Measurements from ENCODE around the gene ZNF385D. TPM values are rescaled to one million over a fixed set of nuclear protein-coding genes. Genes with fewer than 3 reads are reported as not detected.

Gene ZNF385D
- total RNA-seq, 1 experiment from 2014 or later: not detected

GRCh38 chr3:21777821-21778220 is 26.8 kb upstream of the ZNF385D start:
- H3K4me2 ChIP-seq (ENCODE audit: low read length): no peak overlapping the region
- POLR2A ChIA-PET: no interaction called here
- no peak for TF ChIP-seq REST (IDR thresholded peaks at IDR 0.05; ENCODE audit: low read depth)
- no peak for TF ChIP-seq SRF (IDR thresholded peaks at IDR 0.05; ENCODE audit: low read depth)
- no peak for TF ChIP-seq CEBPB (IDR thresholded peaks at IDR 0.05; ENCODE audit: low read depth)
- TF ChIP-seq ELF1 (IDR thresholded peaks at IDR 0.05; ENCODE audit: borderline replicate concordance, low read depth): no peak
- TF ChIP-seq CTCF (IDR thresholded peaks at IDR 0.05 in 2 of 3, conservative IDR thresholded peaks at IDR 0.05 in 1 of 3; ENCODE audit: borderline replicate concordance in 1 of 3, insufficient read depth in 1 of 3, low read depth in 2 of 3, low read length in 2 of 3): no peak
- TF ChIP-seq EZH2phosphoT487 (IDR thresholded peaks at IDR 0.05; ENCODE audit: borderline replicate concordance): no peak
- TF ChIP-seq FOSL1 (IDR thresholded peaks at IDR 0.05; ENCODE audit: low read depth): no peak
- no peak for TF ChIP-seq RAD21 (IDR thresholded peaks at IDR 0.05; ENCODE audit: low read depth)
- no peak for TF ChIP-seq POLR2AphosphoS5 (IDR thresholded peaks at IDR 0.05; ENCODE audit: low read depth, low read length)
- TF ChIP-seq SP1 (IDR thresholded peaks at IDR 0.05; ENCODE audit: low read depth): no peak
- TF ChIP-seq MAX (IDR thresholded peaks at IDR 0.05): no peak
- TF ChIP-seq ATF3 (IDR thresholded peaks at IDR 0.05): no peak
- TF ChIP-seq YY1 (IDR thresholded peaks at IDR 0.05; ENCODE audit: extremely low read depth, insufficient replicate concordance, low read depth, low read length): no peak
- TF ChIP-seq EGR1 (IDR thresholded peaks at IDR 0.05; ENCODE audit: low read depth): no peak
- no peak for TF ChIP-seq POLR2A (IDR thresholded peaks at IDR 0.05; ENCODE audit: borderline replicate concordance, extremely low read depth, insufficient read depth, insufficient read length)
- no peak for TF ChIP-seq CBX3 (IDR thresholded peaks at IDR 0.05; ENCODE audit: low read depth)
- TF ChIP-seq ZNF274 (IDR thresholded peaks at IDR 0.05; ENCODE audit: low read depth, low read length): no peak
- no peak for TF ChIP-seq ZBTB33 (IDR thresholded peaks at IDR 0.05; ENCODE audit: extremely low read depth, insufficient replicate concordance, low read length)
- no peak for TF ChIP-seq ZFX (IDR thresholded peaks at IDR 0.05)
- TF ChIP-seq EZH2 (IDR thresholded peaks at IDR 0.05): no peak
- no peak overlapping the region for H3K4me3 ChIP-seq (replicated peaks in 1 of 2; ENCODE audit: low read depth in 1 of 2, low read length in 2 of 2)
- peaks cover 5 to 8% of the 10 kb centered on the region in 2 experiments; a peak in 2 of 4 replicates for H3K9me3 ChIP-seq (ENCODE audit: control insufficient read depth in 1 of 2, insufficient read depth in 1 of 2, low read depth in 1 of 2, low read length in 2 of 2)
- no peaks in the 10 kb centered on the region for H3K4me1 ChIP-seq (ENCODE audit: control insufficient read depth in 1 of 2, insufficient read depth in 2 of 2, low read length in 2 of 2)
- H3K27me3 ChIP-seq (ENCODE audit: insufficient read depth, low read length): no peaks in the 10 kb centered on the region
- DNase-seq (ENCODE audit: low read depth, low spot score) (no peak), ATAC-seq (no peak)
- no TSS peak for BruUV-seq (replicated peaks)
- intact Hi-C loops (cut with micrococcal nuclease): no loop called here
- no peaks in the 10 kb centered on the region for H4K20me1 ChIP-seq (ENCODE audit: insufficient read depth)
- CTCF ChIA-PET: no interaction called here
- H3K27ac ChIP-seq (ENCODE audit: low read depth, low read length): no peak overlapping the region
- no peaks in the 10 kb centered on the region for H3K9me2 ChIP-seq (ENCODE audit: insufficient read depth)
- no peaks in the 10 kb centered on the region for H3K36me3 ChIP-seq (ENCODE audit: control insufficient read depth in 1 of 2, insufficient read depth in 2 of 2, low read length in 2 of 2)
- no peak overlapping the region for H2AFZ ChIP-seq (ENCODE audit: low read depth, low read length, poor library complexity, severe bottlenecking)
- H3K79me2 ChIP-seq (ENCODE audit: insufficient read depth, low read length): no peaks in the 10 kb centered on the region
- RAD21 ChIA-PET (ENCODE audit: low non-redundant PET in 1 of 2, low total read pairs in 2 of 2, uncharacterized antibody in 2 of 2, unreplicated experiment in 2 of 2): no interaction called here
- H3K9ac ChIP-seq (ENCODE audit: low read length): no peak overlapping the region

Measured in HCT116 (cell line).